Suppressor macrophage treated with lipopolysaccharide for 4 hours (primary cell): ENCODE results near the gene NLRP13.
A peak's percentile ranks its signal among the peaks of the same experiment; 100 is the strongest.

ENCODE experiments used
- DNase-seq: peaks from one replicate; pipeline ENCODE4 v3.0.0-alpha.2; 2020

Gene NLRP13

GRCh38 chr19:55898911-55899310, 33.2 kb downstream of the NLRP13 start:
- no peak for DNase-seq

GRCh38 chr19:55882626-55883025, 49.5 kb downstream of the NLRP13 start:
- DNase-seq, result no peak

DNA sequence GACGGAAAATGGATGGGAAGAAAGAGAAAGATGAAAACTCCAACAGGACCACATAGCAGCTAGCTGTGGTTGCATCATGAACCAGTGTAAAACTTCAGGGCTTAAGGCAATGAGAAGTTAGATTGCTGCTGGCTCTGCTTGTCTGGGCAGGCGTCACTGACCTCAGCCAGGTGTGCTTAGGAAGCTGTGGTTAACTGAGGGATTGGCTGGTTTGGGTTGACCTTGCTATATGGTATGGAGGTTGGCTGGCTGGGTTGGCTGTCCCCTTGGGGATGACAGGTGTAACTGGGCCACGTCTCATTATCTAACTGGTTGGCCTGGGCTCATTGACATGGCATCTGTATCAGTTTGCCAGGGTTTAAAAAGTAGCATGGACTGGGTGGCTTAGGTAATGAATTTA, 54.9 kb downstream of the NLRP13 start:
- no peak for DNase-seq

GRCh38 chr19:55870736-55871135, 61.4 kb downstream of the NLRP13 start:
- DNase-seq, result no peak

DNA sequence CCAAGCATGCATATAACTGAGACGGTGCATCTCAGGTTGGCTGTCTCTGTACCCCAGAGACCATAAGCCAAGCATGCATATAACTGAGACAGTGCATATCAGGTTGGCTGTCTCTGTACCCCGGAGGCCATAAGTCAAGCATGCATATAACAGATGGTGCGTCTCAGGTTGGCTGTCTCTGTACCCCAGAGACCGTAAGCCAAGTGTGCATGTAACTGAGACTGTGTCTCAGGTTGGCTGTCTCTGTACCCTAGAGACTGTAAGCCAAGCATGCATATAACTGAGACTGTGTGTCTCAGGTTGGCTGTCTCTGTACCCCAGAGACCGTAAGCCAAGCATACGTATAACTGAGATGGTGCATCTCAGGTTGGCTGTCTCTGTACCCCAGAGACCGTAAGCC, 65.0 kb downstream of the NLRP13 start:
- no peak for DNase-seq

GRCh38 chr19:55866521-55866920, 65.6 kb downstream of the NLRP13 start:
- no peak for DNase-seq

DNA sequence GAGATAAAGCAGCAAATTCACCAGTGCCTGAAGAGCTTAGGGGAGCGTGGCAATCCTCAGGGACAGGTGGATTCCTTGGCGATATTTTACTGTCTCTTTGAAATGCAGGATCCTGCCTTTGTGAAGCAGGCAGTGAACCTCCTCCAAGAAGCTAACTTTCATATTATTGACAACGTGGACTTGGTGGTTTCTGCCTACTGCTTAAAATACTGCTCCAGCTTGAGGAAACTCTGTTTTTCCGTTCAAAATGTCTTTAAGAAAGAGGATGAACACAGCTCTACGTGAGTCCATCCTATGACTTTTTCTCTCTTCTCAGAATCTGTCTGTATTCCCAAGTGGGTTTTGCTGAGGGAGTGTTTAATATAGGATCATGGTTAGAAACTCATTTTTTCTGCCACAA, 73.2 kb downstream of the NLRP13 start:
- no peak for DNase-seq

- no peak for DNase-seq
Observed at GRCh38 chr19:55858401-55858800, 73.7 kb downstream of the NLRP13 start.

GRCh38 chr19:55857974-55858373, 74.2 kb downstream of the NLRP13 start:
- DNase-seq, result no peak

- peak; percentile 9 for DNase-seq
Observed at GRCh38 chr19:55857149-55857548, 75.0 kb downstream of the NLRP13 start.

- no peak for DNase-seq
Observed at GRCh38 chr19:55855160-55855559, 77.0 kb downstream of the NLRP13 start.
